Fibroblast of skin of abdomen (primary cell): Measurements from ENCODE around the gene RFTN1.
A peak's percentile ranks its signal among the peaks of the same experiment; 100 is the strongest.

Experiments
- DNase-seq: peaks from one replicate; pipeline ENCODE4 v3.0.0-alpha.2; 2013

RFTN1 gene

GRCh38 chr3:16430717-16431630 lies 82.5 kb downstream of the RFTN1 start:
- DNase-seq = no peak

GRCh38 chr3:16429086-16429485 lies 84.4 kb downstream of the RFTN1 start:
- DNase-seq = peak; percentile 40

- DNase-seq = no peak
Measured at GRCh38 chr3:16428612-16429011, 84.9 kb downstream of the RFTN1 start.

- peak; percentile 83 for DNase-seq
Measured at GRCh38 chr3:16427103-16427965, 86.2 kb downstream of the RFTN1 start.

- no peak for DNase-seq
Measured at GRCh38 chr3:16426665-16427064, 86.8 kb downstream of the RFTN1 start.

GRCh38 chr3:16426029-16426400 lies 87.5 kb downstream of the RFTN1 start:
- DNase-seq = no peak

GRCh38 chr3:16425398-16426028 lies 88.0 kb downstream of the RFTN1 start:
- no peak for DNase-seq

- DNase-seq = no peak
Measured at GRCh38 chr3:16423947-16424673, 89.4 kb downstream of the RFTN1 start.

GRCh38 chr3:16423298-16423697 lies 90.2 kb downstream of the RFTN1 start:
- no peak for DNase-seq

GRCh38 chr3:16419640-16420241 lies 93.8 kb downstream of the RFTN1 start:
- DNase-seq = peak; percentile 51

- no peak for DNase-seq
Measured at GRCh38 chr3:16417945-16418739, 95.4 kb downstream of the RFTN1 start.

GRCh38 chr3:16415911-16416476 lies 97.5 kb downstream of the RFTN1 start:
- DNase-seq = peak; percentile 22

GRCh38 chr3:16413321-16413720 lies 100.2 kb downstream of the RFTN1 start:
- DNase-seq = no peak

GRCh38 chr3:16412192-16412800 lies 101.2 kb downstream of the RFTN1 start:
- DNase-seq = no peak

- DNase-seq = no peak
Measured at GRCh38 chr3:16411441-16411840, 102.1 kb downstream of the RFTN1 start.

- DNase-seq = no peak
Measured at GRCh38 chr3:16410659-16411058, 102.8 kb downstream of the RFTN1 start.

GRCh38 chr3:16409032-16409431 lies 104.5 kb downstream of the RFTN1 start:
- DNase-seq = no peak

GRCh38 chr3:16407366-16407765 lies 106.1 kb downstream of the RFTN1 start:
- DNase-seq = peak; percentile 18

GRCh38 chr3:16406579-16406978 lies 106.9 kb downstream of the RFTN1 start:
- DNase-seq = no peak

- no peak for DNase-seq
Measured at GRCh38 chr3:16406166-16406565, 107.3 kb downstream of the RFTN1 start.
